IMR-90 (cell line): ENCODE results near the gene CASP14. TPM values are rescaled to one million over a fixed set of nuclear protein-coding genes. Genes with fewer than 3 reads are reported as not detected.

Experiments
- ATAC-seq: fragments of 200-7000 bp; cut with Tn5 transposase; 2 replicates; pipeline ENCODE4 v1.9.1; 2020; ENCODE audit warnings: low read depth, mild to moderate bottlenecking, moderate library complexity
- BruUV-seq: library from RNA; stranded (reverse); fragments of 400-500 nt; replicated peaks from 2 replicates; lab custom pipeline; 2021; lab: Mats Ljungman, UMichigan
- CTCF ChIA-PET: fragments of 300-600 bp; formaldehyde crosslinking; extraction: SDS; loops from one replicate; lab custom pipeline; 2021; ENCODE audit warnings: antibody characterized with exemption; lab: Yijun Ruan, JAX
- POLR2A ChIA-PET: fragments of 300-600 bp; sonication (Branson Sonifier 250); formaldehyde crosslinking; loops from one replicate; lab custom pipeline; 2022; ENCODE audit warnings: antibody characterized with exemption; ENCODE audit not compliant: unreplicated experiment; lab: Charles Lee
- DNase-seq: peaks from one replicate; pipeline ENCODE4 v3.0.0; 2013
- H2AFZ ChIP-seq: replicated peaks from 2 replicates; pipeline ENCODE3; 2013; ENCODE audit warnings: low read length, mild to moderate bottlenecking; ENCODE audit not compliant: poor library complexity
- H2AK5ac ChIP-seq: 2 replicates; pipeline ENCODE4 v1.6.1; 2013; ENCODE audit warnings: low read depth, low read length, inconsistent platforms
- H2AK9ac ChIP-seq: replicated peaks from 2 replicates; pipeline ENCODE3; 2013; ENCODE audit warnings: mild to moderate bottlenecking, low read depth, low read length, moderate library complexity; ENCODE audit not compliant: poor library complexity
- H2BK120ac ChIP-seq: 2 replicates; pipeline ENCODE4 v1.6.1; 2013; ENCODE audit warnings: low read depth, low read length, inconsistent platforms
- H2BK15ac ChIP-seq: 3 replicates; pipeline ENCODE4 v1.6.1; 2013; ENCODE audit warnings: low read depth, low read length, inconsistent platforms
- H2BK20ac ChIP-seq: 2 replicates; pipeline ENCODE4 v1.6.1; 2013; ENCODE audit warnings: low read depth, mild to moderate bottlenecking, inconsistent platforms, low read length, moderate library complexity
- H2BK5ac ChIP-seq: 2 replicates; pipeline ENCODE4 v1.6.1; 2013; ENCODE audit warnings: mild to moderate bottlenecking, low read depth, low read length, inconsistent platforms; ENCODE audit not compliant: poor library complexity, severe bottlenecking
- H3K14ac ChIP-seq: replicated peaks from 2 replicates; pipeline ENCODE4 v1.6.1; 2013; ENCODE audit warnings: low read depth, low read length, inconsistent platforms
- H3K18ac ChIP-seq: 2 replicates; pipeline ENCODE4 v1.6.1; 2013; ENCODE audit warnings: low read depth, low read length, control low read depth
- H3K23ac ChIP-seq: 2 replicates; pipeline ENCODE4 v1.6.1; 2013; ENCODE audit warnings: low read depth, low read length, inconsistent platforms
- H3K27ac ChIP-seq: 2 replicates; pipeline ENCODE4 v1.5.1; 2013; ENCODE audit warnings: mild to moderate bottlenecking, control low read depth, low read length; ENCODE audit not compliant: insufficient read depth
- H3K27me3 ChIP-seq: 2 replicates; pipeline ENCODE4 v1.6.1; 2013; ENCODE audit warnings: low read length; ENCODE audit not compliant: control insufficient read depth, insufficient read depth
- H3K36me3 ChIP-seq: 2 replicates; pipeline ENCODE4 v1.6.1; 2013; ENCODE audit warnings: low read length, mixed read lengths; ENCODE audit not compliant: control insufficient read depth, insufficient read depth
- H3K4ac ChIP-seq: 2 replicates; pipeline ENCODE4 v1.6.1; 2013; ENCODE audit warnings: low read depth, low read length, inconsistent platforms
- H3K4me1 ChIP-seq: 2 replicates; pipeline ENCODE4 v1.6.1; 2013; ENCODE audit warnings: low read length, mixed read lengths; ENCODE audit not compliant: control insufficient read depth, insufficient read depth
- H3K4me2 ChIP-seq: 2 replicates; pipeline ENCODE4 v1.6.1; 2013; ENCODE audit warnings: low read depth, mild to moderate bottlenecking, control low read depth, low read length, moderate library complexity
- H3K4me3 ChIP-seq: 2 replicates; pipeline ENCODE4 v1.5.1; 2013; ENCODE audit warnings: low read depth, mild to moderate bottlenecking, control low read depth, low read length, moderate library complexity; ENCODE audit not compliant: insufficient read depth
- H3K56ac ChIP-seq: 2 replicates; pipeline ENCODE4 v1.6.1; 2013; ENCODE audit warnings: low read length, inconsistent platforms; ENCODE audit not compliant: insufficient read depth; ENCODE audit errors: extremely low read depth
- H3K79me1 ChIP-seq, 2 experiments: 2 replicates each; pipeline ENCODE4 v1.6.1; 2013; ENCODE audit warnings: low read length in 2 of 2, inconsistent platforms in 1 of 2, low read depth in 1 of 2
- H3K9ac ChIP-seq: 2 replicates; pipeline ENCODE4 v1.6.1; 2013; ENCODE audit warnings: low read depth, low read length, control low read depth
- H3K9me1 ChIP-seq: 2 replicates; pipeline ENCODE4 v1.6.1; 2013; ENCODE audit warnings: low read length, inconsistent platforms; ENCODE audit not compliant: insufficient read depth
- H3K9me3 ChIP-seq: 2 replicates; pipeline ENCODE4 v1.6.1; 2013; ENCODE audit warnings: low read length; ENCODE audit not compliant: control insufficient read depth, insufficient read depth
- H4K20me1 ChIP-seq: 2 replicates; pipeline ENCODE4 v1.6.1; 2013; ENCODE audit warnings: low read length, inconsistent platforms; ENCODE audit not compliant: insufficient read depth
- H4K5ac ChIP-seq: 2 replicates; pipeline ENCODE4 v1.6.1; 2013; ENCODE audit warnings: mild to moderate bottlenecking, low read depth, low read length, control low read depth
- H4K8ac ChIP-seq, 2 experiments: 2 replicates each; pipeline ENCODE4 v1.6.1; 2013; ENCODE audit warnings: low read depth in 2 of 2, low read length in 2 of 2, control low read depth in 1 of 2, inconsistent platforms in 1 of 2
- H4K91ac ChIP-seq: 2 replicates; pipeline ENCODE4 v1.6.1; 2013; ENCODE audit warnings: low read depth, low read length, inconsistent platforms; ENCODE audit not compliant: insufficient read depth
- BHLHE40 ChIP-seq: fragments of 150-350 bp; IDR thresholded peaks from 2 replicates; pipeline ENCODE4 v1.6.1; 2016; ENCODE audit warnings: mild to moderate bottlenecking, low read depth, low read length
- CTCF ChIP-seq: conservative IDR thresholded peaks from 2 replicates; pipeline ENCODE4 v1.5.1; 2012; ENCODE audit warnings: mild to moderate bottlenecking, low read depth, low read length, improper control_type of control experiment
- FOS ChIP-seq: fragments of 150-350 bp; IDR thresholded peaks from 2 replicates; pipeline ENCODE4 v1.6.1; 2016; ENCODE audit warnings: low read depth, low read length
- MAFK ChIP-seq: IDR thresholded peaks from 2 replicates; pipeline ENCODE4 v1.6.1; 2012; ENCODE audit warnings: low read depth, low read length, improper control_type of control experiment
- MAZ ChIP-seq: IDR thresholded peaks from 2 replicates; pipeline ENCODE4 v1.6.1; 2012; ENCODE audit warnings: low read depth, mild to moderate bottlenecking, low read length, improper control_type of control experiment, moderate library complexity, borderline replicate concordance
- MXI1 ChIP-seq: IDR thresholded peaks from 2 replicates; pipeline ENCODE4 v1.6.1; 2012; ENCODE audit warnings: low read depth, mild to moderate bottlenecking, low read length, moderate library complexity, borderline replicate concordance
- RAD21 ChIP-seq: IDR thresholded peaks from 2 replicates; pipeline ENCODE4 v1.6.1; 2012; ENCODE audit warnings: low read length, improper control_type of control experiment
- RFX5 ChIP-seq: IDR thresholded peaks from 2 replicates; pipeline ENCODE4 v1.8.0; 2012; ENCODE audit warnings: low read depth, mild to moderate bottlenecking, low read length, moderate library complexity
- USF2 ChIP-seq: fragments of 150-350 bp; IDR thresholded peaks from 2 replicates; pipeline ENCODE4 v1.6.1; 2017; ENCODE audit warnings: mild to moderate bottlenecking, antibody characterized with exemption, low read length, low read depth
- WGBS, 2 experiments: methylation state at CpG; one replicate each; pipeline versions ENCODE4 v1.1.5 to v1.1.7; 2013; ENCODE audit warnings: missing lambda C conversion rate in 2 of 2; ENCODE audit not compliant: insufficient read length in 1 of 2; ENCODE audit errors: extremely low coverage in 2 of 2; 5-methylcytosine and 5-hydroxymethylcytosine counted together
- dilution Hi-C: fragments of 300-500 bp; cut with HindIII; formaldehyde crosslinking; loops from one replicate; pipeline ENCODE4 v1.14.3; 2018; ENCODE audit warnings: low sequenced_read_pairs; ENCODE audit not compliant: unreplicated experiment
- in situ Hi-C: fragments of 300-500 bp; cut with MboI; formaldehyde crosslinking; loops from 3 replicates; pipeline ENCODE4 v1.14.3; 2019; ENCODE audit warnings: low sequenced_read_pairs, inconsistent platforms, mixed read lengths
- intact Hi-C: fragments of 100-400 bp; cut with micrococcal nuclease; formaldehyde crosslinking; loops from 2 replicates; pipeline ENCODE4 v1.10.0; 2022
- polyA plus RNA-seq, 3 experiments: library from polyadenylated mRNA; depleted of rRNA; stranded (reverse); fragments of >200 nt; gene quantifications; 2 replicates each; pipeline ENCODE4 v1.2.3, GENCODE V29; 2012; ENCODE audit warnings: low replicate concordance in 1 of 3
- total RNA-seq: library from RNA; depleted of rRNA; stranded (reverse); fragments of >200 nt; gene quantifications from 2 replicates; pipeline ENCODE4 v1.2.3, GENCODE V29; 2012

CASP14 gene
- total and polyA plus RNA-seq, 2 of the 4 experiments (the other 2 are of a cell fraction), result not detected

GRCh38 chr19:15042003-15042402, 7.3 kb upstream of the CASP14 start:
- Histone ChIP-seq H3K9ac (no peak overlapping the region), H3K79me1 (no peaks in the 10 kb centered on the region), H3K27ac (no peak overlapping the region), H3K9me1 (no peaks in the 10 kb centered on the region), H4K91ac (no peak overlapping the region), H3K4me2 (no peak overlapping the region), H3K18ac (no peak overlapping the region), H3K4me3 (no peak overlapping the region), H3K56ac (no peak overlapping the region), H4K20me1 (no peaks in the 10 kb centered on the region), H4K8ac (no peak overlapping the region), H2BK15ac (no peak overlapping the region), H2AK5ac (no peak overlapping the region), H3K4me1 (no peaks in the 10 kb centered on the region), H3K36me3 (no peaks in the 10 kb centered on the region), H3K27me3 (no peaks in the 10 kb centered on the region), H3K9me3 (no peaks in the 10 kb centered on the region), H2BK120ac (no peak overlapping the region), H2AFZ (no peak overlapping the region), H4K5ac (no peak overlapping the region), H3K23ac (no peak overlapping the region), H2BK5ac (no peak overlapping the region), H3K4ac (no peak overlapping the region), H3K14ac (no peak overlapping the region), H2AK9ac (no peak overlapping the region), H2BK20ac (no peak overlapping the region)
- intact Hi-C loops (no loop called here), in situ Hi-C loops (no loop called here), dilution Hi-C loops (no loop called here)
- ATAC-seq (no peak), DNase-seq (no peak)
- POLR2A ChIA-PET, result no interaction called here
- TF ChIP-seq RFX5 (no peak), USF2 (no peak), MAZ (no peak), BHLHE40 (no peak), FOS (no peak), CTCF (no peak), RAD21 (no peak), MAFK (no peak), MXI1 (no peak)
- CTCF ChIA-PET, result no interaction called here
- 22% methylated on average over 1 of the region's 1 CpG; no CpG with 5 or more reads in 1 of the 2 experiments for WGBS, 2 experiments
- no TSS peak for BruUV-seq
